Testis (tissue), 2 donors: ENCODE data around the gene ATF5.

Experiments
- CTCF ChIP-seq, 3 experiments: fragments of 450-650 bp in 2 of 3; fragments of 200-600 bp in 1 of 3; sonication (generic) in 1 of 3; IDR thresholded peaks; one replicate each; pipeline ENCODE4 v1.5.1; 2016 to 2019; ENCODE audit warnings: antibody characterized with exemption in 3 of 3, mild to moderate bottlenecking in 2 of 3, moderate library complexity in 1 of 3
- POLR2A ChIP-seq: fragments of 450-650 bp; IDR thresholded peaks from one replicate; pipeline ENCODE4 v1.6.1; 2017; ENCODE audit warnings: antibody characterized with exemption, mild to moderate bottlenecking, moderate library complexity

GRCh38 chr19:49930483-49931011 lies 1.5 kb downstream of the ATF5 start:
- no peak for TF ChIP-seq CTCF (IDR thresholded peaks at IDR 0.05)
- no peak for TF ChIP-seq POLR2A
